HepG2 (cell line): ENCODE results near the gene ABHD2. TPM values are rescaled to one million over a fixed set of nuclear protein-coding genes. Genes with fewer than 3 reads are reported as not detected.

ENCODE experiments used
- ATAC-seq: fragments of 200-7000 bp; cut with Tn5 transposase; 3 replicates; pipeline ENCODE4 v1.9.1; 2020; ENCODE audit warnings: mild to moderate bottlenecking, moderate library complexity
- BruUV-seq: library from RNA; stranded (reverse); fragments of 400-500 nt; replicated peaks from 2 replicates; lab custom pipeline; 2021; lab: Mats Ljungman, UMichigan
- CTCF ChIA-PET: fragments of 300-600 bp; formaldehyde crosslinking; extraction: SDS; loops from one replicate; lab custom pipeline; 2021; ENCODE audit warnings: low total read pairs, inconsistent platforms, low intra/inter-chr PET ratio; lab: Yijun Ruan, JAX
- POLR2A ChIA-PET: fragments of 350-600 bp; sonication (Branson Sonifier 250); formaldehyde crosslinking; loops from one replicate; lab custom pipeline; 2020; ENCODE audit warnings: antibody characterized with exemption, inconsistent platforms; lab: Yijun Ruan, JAX
- DNase-seq: peaks from one replicate; pipeline ENCODE4 v3.0.0-alpha.2; 2015; ENCODE audit warnings: low spot score
- FAIRE-seq: peaks from 3 replicates; lab custom pipeline; 2011; peaks lifted over from hg19 to GRCh38; lab: Jason Lieb, UNC
- H2AFZ ChIP-seq: one replicate; pipeline ENCODE4 v1.6.1; 2011; ENCODE audit warnings: low read length, inconsistent platforms
- H3K27ac ChIP-seq: fragments of 300-600 bp; 3 replicates; pipeline ENCODE4 v1.8.0; 2011; ENCODE audit warnings: mixed run types, mild to moderate bottlenecking, mixed read lengths, low read length, inconsistent platforms; ENCODE audit not compliant: insufficient read depth; ENCODE audit errors: extremely low read length
- H3K27me3 ChIP-seq, 2 experiments: fragments of 200-600 bp in 1 of 2; 2 replicates in 1 of 2; 3 replicates in 1 of 2; pipeline versions ENCODE4 v1.6.0 to v1.8.0; 2011; ENCODE audit warnings: low read length in 2 of 2, mild to moderate bottlenecking in 2 of 2, moderate library complexity in 2 of 2, inconsistent platforms in 1 of 2; ENCODE audit not compliant: insufficient read depth in 2 of 2, control insufficient read depth in 1 of 2
- H3K36me3 ChIP-seq, 2 experiments: fragments of 200-600 bp in 1 of 2; replicated peaks in 1 of 2; 2 replicates in 1 of 2; 3 replicates in 1 of 2; pipeline versions ENCODE4 v1.5.1 to v1.8.0; 2011; ENCODE audit warnings: low read length in 2 of 2, inconsistent platforms in 1 of 2; ENCODE audit not compliant: insufficient read depth in 2 of 2, control insufficient read depth in 1 of 2
- H3K4me1 ChIP-seq: 2 replicates; pipeline ENCODE4 v1.5.1; 2012; ENCODE audit warnings: low read length, inconsistent platforms; ENCODE audit not compliant: insufficient read depth
- H3K4me2 ChIP-seq: 2 replicates; pipeline ENCODE4 v1.6.0; 2011; ENCODE audit warnings: low read depth, low read length, inconsistent platforms
- H3K4me3 ChIP-seq, 3 experiments: fragments of 200-600 bp in 1 of 3; sonication (generic), shearing (Covaris generic) in 1 of 3; replicated peaks in 1 of 3; 2 replicates each; pipeline ENCODE4 v1.5.1; 2011 to 2016; ENCODE audit warnings: low read length in 3 of 3, inconsistent platforms in 2 of 3, low read depth in 2 of 3, mild to moderate bottlenecking in 2 of 3, control low read depth in 1 of 3, mixed read lengths in 1 of 3; ENCODE audit not compliant: insufficient read depth in 1 of 3
- H3K79me2 ChIP-seq: one replicate; pipeline ENCODE4 v1.6.1; 2011; ENCODE audit warnings: low read length, inconsistent platforms; ENCODE audit not compliant: insufficient read depth
- H3K9ac ChIP-seq: 2 replicates; pipeline ENCODE4 v1.6.0; 2011; ENCODE audit warnings: mild to moderate bottlenecking, low read depth, low read length, inconsistent platforms; ENCODE audit not compliant: insufficient read depth
- H3K9me3 ChIP-seq: 2 replicates; pipeline ENCODE4 v1.5.1; 2012; ENCODE audit warnings: mild to moderate bottlenecking, low read length
- H4K20me1 ChIP-seq: 2 replicates; pipeline ENCODE4 v1.6.0; 2011; ENCODE audit warnings: inconsistent platforms, mild to moderate bottlenecking, low read length, moderate library complexity; ENCODE audit not compliant: insufficient read depth
- ATF4 ChIP-seq, 2 experiments: fragments of 450-650 bp in 1 of 2; sonication (generic) in 1 of 2; formaldehyde crosslinking; IDR thresholded peaks; 2 replicates each; pipeline versions ENCODE4 v1.5.0 to v1.8.0; 2020 to 2022; ENCODE audit warnings: mild to moderate bottlenecking in 1 of 2, missing genetic modification reagents in 1 of 2
- DZIP1 ChIP-seq: sonication (generic); formaldehyde crosslinking; IDR thresholded peaks from 2 replicates; pipeline ENCODE4 v1.5.0; 2020; ENCODE audit warnings: mild to moderate bottlenecking, missing genetic modification reagents
- IRF9 ChIP-seq: sonication (generic); formaldehyde crosslinking; IDR thresholded peaks from 2 replicates; pipeline ENCODE4 v1.8.0; 2022; ENCODE audit warnings: missing genetic modification reagents, mild to moderate bottlenecking, borderline replicate concordance
- KDM2A ChIP-seq: sonication (generic); formaldehyde crosslinking; IDR thresholded peaks from 2 replicates; pipeline ENCODE4 v1.4.0; 2020; ENCODE audit warnings: low read depth, missing genetic modification reagents, borderline replicate concordance
- MAX ChIP-seq: IDR thresholded peaks from 2 replicates; pipeline ENCODE4 v1.6.1; 2012; ENCODE audit warnings: inconsistent platforms
- NR3C1 ChIP-seq: sonication (generic); formaldehyde crosslinking; IDR thresholded peaks from 2 replicates; pipeline ENCODE4 v1.4.0; 2020; ENCODE audit warnings: missing genetic modification reagents
- POGZ ChIP-seq: sonication (generic); formaldehyde crosslinking; IDR thresholded peaks from 2 replicates; pipeline ENCODE4 v1.4.0; 2020; ENCODE audit warnings: mild to moderate bottlenecking, missing genetic modification reagents
- RELA ChIP-seq: sonication (generic); formaldehyde crosslinking; IDR thresholded peaks from 2 replicates; pipeline ENCODE4 v1.4.0; 2020; ENCODE audit warnings: missing genetic modification reagents
- TCF7L2 ChIP-seq: IDR thresholded peaks from 2 replicates; pipeline ENCODE4 v1.6.1; 2011; ENCODE audit warnings: mild to moderate bottlenecking, low read depth, low read length, moderate library complexity
- TRIM24 ChIP-seq: sonication (generic); formaldehyde crosslinking; IDR thresholded peaks from 2 replicates; pipeline ENCODE4 v1.8.0; 2022; ENCODE audit warnings: mild to moderate bottlenecking, missing genetic modification reagents
- ZGPAT ChIP-seq: IDR thresholded peaks from 2 replicates; pipeline ENCODE4 v1.6.1; 2016; ENCODE audit warnings: mild to moderate bottlenecking
- ZNF512 ChIP-seq: sonication (generic); formaldehyde crosslinking; IDR thresholded peaks from 2 replicates; pipeline ENCODE4 v1.4.0; 2020; ENCODE audit warnings: mild to moderate bottlenecking, missing genetic modification reagents
- ZNF543 ChIP-seq: sonication (generic); formaldehyde crosslinking; IDR thresholded peaks from 2 replicates; pipeline ENCODE4 v1.4.0; 2020; ENCODE audit warnings: mild to moderate bottlenecking, missing genetic modification reagents
- ZNF678 ChIP-seq: sonication (generic); formaldehyde crosslinking; IDR thresholded peaks from 2 replicates; pipeline ENCODE4 v1.4.0; 2020; ENCODE audit warnings: mild to moderate bottlenecking, missing genetic modification reagents
- WGBS: methylation state at CpG from one replicate; pipeline ENCODE4 v1.1.6; 2017; ENCODE audit warnings: low lambda C conversion rate; 5-methylcytosine and 5-hydroxymethylcytosine counted together
- in situ Hi-C: cut with HindIII; loops from 2 replicates; pipeline ENCODE4 v1.10.0; 2017; ENCODE audit warnings: low pct_unique_long_range_greater_than_20kb; ENCODE audit not compliant: extremely low pct_ligation_motif_present
- intact Hi-C: fragments of 100-400 bp; cut with micrococcal nuclease; formaldehyde crosslinking; loops from one replicate; pipeline ENCODE4 v1.10.0; 2022; ENCODE audit not compliant: unreplicated experiment
- polyA plus RNA-seq, 8 experiments: library from polyadenylated mRNA; depleted of rRNA in 3 of 8; stranded (reverse) in 7 of 8; unstranded in 1 of 8; fragments of >200 nt; fragmentation: Illumina TruSeq in 4 of 8; extraction: Trizol in 4 of 8; gene quantifications; 2 replicates each; pipeline versions ENCODE4 v1.2.1 to v1.2.3, GENCODE V29; 2011 to 2016; ENCODE audit warnings: low read depth in 4 of 8, missing spikeins in 1 of 8, mixed read lengths in 1 of 8; ENCODE audit not compliant: insufficient read depth in 1 of 8
- total RNA-seq, 5 experiments: library from RNA; depleted of rRNA; stranded (reverse); fragments of >200 nt; fragmentation: Illumina TruSeq; extraction: Trizol; gene quantifications; 2 replicates each; pipeline ENCODE4 v1.2.3, GENCODE V29; 2016; ENCODE audit warnings: low read depth in 1 of 5

Gene ABHD2
- total and polyA plus RNA-seq, 2 of the 13 experiments (the other 11 are each of a cell fraction or from before 2014, with no cell fraction given) = 14.8 to 22.4 TPM

GRCh38 chr15:89075101-89075640, 13.1 kb upstream of the ABHD2 start:
- no peak overlapping the region for H3K4me3 ChIP-seq
- in situ Hi-C loops (no loop called here), intact Hi-C loops (no loop called here)
- no peaks in the 10 kb centered on the region for H4K20me1 ChIP-seq
- H3K36me3 ChIP-seq = no peaks in the 10 kb centered on the region
- no peaks in the 10 kb centered on the region; a peak in 1 of 5 replicates for H3K27me3 ChIP-seq
- WGBS = 2% methylated on average over 4 of the region's 4 CpGs
- no peak overlapping the region for H3K27ac ChIP-seq
- TF ChIP-seq ZGPAT = no peak
- TF ChIP-seq ATF4 (CRISPR knock-in tag; IDR thresholded peaks at IDR 0.05) = no peak
- no peak for TF ChIP-seq TCF7L2
- no peak for TF ChIP-seq DZIP1
- TF ChIP-seq ZNF512 (CRISPR knock-in tag) = no peak
- TF ChIP-seq RELA = no peak
- no peak for TF ChIP-seq KDM2A (CRISPR knock-in tag)
- no peak for TF ChIP-seq POGZ
- TF ChIP-seq MAX = no peak
- TF ChIP-seq ZNF543 = no peak
- no peak for TF ChIP-seq NR3C1
- TF ChIP-seq ZNF678 (CRISPR knock-in tag) = no peak
- no peak for TF ChIP-seq IRF9 (CRISPR knock-in tag)
- no peak for TF ChIP-seq TRIM24 (CRISPR knock-in tag)
- ATAC-seq (no peak), FAIRE-seq (no peak), DNase-seq (no peak)
- BruUV-seq = no TSS peak
- POLR2A ChIA-PET = interaction anchor here (2.9 kb wide), 1 partner anchor 13 kb away, joined by 8 read pairs; the partner anchor contains the start of gene ABHD2
- no peak overlapping the region for H3K4me2 ChIP-seq
- peaks cover 43% of the 10 kb centered on the region for H3K4me1 ChIP-seq
- CTCF ChIA-PET = no interaction called here
- H3K79me2 ChIP-seq = no peaks in the 10 kb centered on the region
- no peak overlapping the region for H2AFZ ChIP-seq
- no peaks in the 10 kb centered on the region for H3K9me3 ChIP-seq
- no peak overlapping the region for H3K9ac ChIP-seq
